Activated CD4-positive, alpha-beta memory T cell treated with anti-CD3 and anti-CD28 coated beads for 36 hours (primary cell): ENCODE data around the gene MAP3K9. TPM values are rescaled to one million over a fixed set of nuclear protein-coding genes. Genes with fewer than 3 reads are reported as not detected.

Experiments used
- CTCF ChIA-PET: fragments of 350-600 bp; sonication (Branson Sonifier 250); formaldehyde crosslinking; loops from one replicate; lab custom pipeline; 2021; ENCODE audit warnings: antibody characterized with exemption, inconsistent platforms; lab: Charles Lee
- POLR2A ChIA-PET: fragments of 350-600 bp; sonication (Branson Sonifier 250); formaldehyde crosslinking; loops from one replicate; lab custom pipeline; 2021; ENCODE audit warnings: antibody characterized with exemption; lab: Charles Lee
- DNase-seq: peaks from one replicate; pipeline ENCODE4 v3.0.0-alpha.2; 2020
- H3K27ac Mint-ChIP-seq: one replicate; pipeline ENCODE4 v1.8.0; 2021; ENCODE audit warnings: mixed read lengths
- H3K27me3 Mint-ChIP-seq: one replicate; pipeline ENCODE4 v1.8.0; 2021; ENCODE audit warnings: mixed read lengths
- H3K36me3 Mint-ChIP-seq: one replicate; pipeline ENCODE4 v1.8.0; 2021; ENCODE audit warnings: mixed read lengths
- H3K4me1 Mint-ChIP-seq: one replicate; pipeline ENCODE4 v1.8.0; 2021; ENCODE audit warnings: low read depth, mixed read lengths
- H3K4me3 Mint-ChIP-seq: one replicate; pipeline ENCODE4 v1.8.0; 2021; ENCODE audit warnings: mild to moderate bottlenecking, mixed read lengths
- H3K9me3 Mint-ChIP-seq: one replicate; pipeline ENCODE4 v1.8.0; 2021; ENCODE audit warnings: mixed read lengths
- intact Hi-C: fragments of 100-400 bp; cut with micrococcal nuclease; formaldehyde crosslinking; loops from one replicate; pipeline ENCODE4 v1.15.1; 2023
- total RNA-seq, 2 experiments: library from RNA; stranded (reverse); gene quantifications; one replicate each; pipeline ENCODE4 v1.2.3, GENCODE V29; 2021

MAP3K9 gene
- total RNA-seq, 2 experiments from 2014 or later, result 5.9 to 6.3 TPM

GRCh38 chr14:70779667-70780066 is 29.6 kb downstream of the MAP3K9 start:
- ChIA-PET POLR2A (no interaction called here), CTCF (no interaction called here)
- intact Hi-C loops, result no loop called here
- no peaks in the 10 kb centered on the region for H3K9me3 Mint-ChIP-seq
- no peak for DNase-seq
- no peak overlapping the region for H3K4me3 Mint-ChIP-seq
- H3K27me3 Mint-ChIP-seq, result no peaks in the 10 kb centered on the region
- no peaks in the 10 kb centered on the region for H3K36me3 Mint-ChIP-seq
- peaks cover 10% of the 10 kb centered on the region for H3K4me1 Mint-ChIP-seq
- no peak overlapping the region for H3K27ac Mint-ChIP-seq

GRCh38 chr14:70776197-70776596 is 33.1 kb downstream of the MAP3K9 start:
- ChIA-PET POLR2A (no interaction called here), CTCF (interaction anchor here (0.8 kb wide), 1 partner anchor 203 kb away, joined by 6 read pairs; no protein-coding TSS in a partner anchor)
- Mint-ChIP-seq H3K36me3 (no peaks in the 10 kb centered on the region), H3K4me1 (no peaks in the 10 kb centered on the region), H3K27me3 (no peaks in the 10 kb centered on the region), H3K4me3 (no peak overlapping the region), H3K27ac (no peak overlapping the region), H3K9me3 (no peaks in the 10 kb centered on the region)
- DNase-seq, result no peak
- intact Hi-C loops, result no loop called here

DNA sequence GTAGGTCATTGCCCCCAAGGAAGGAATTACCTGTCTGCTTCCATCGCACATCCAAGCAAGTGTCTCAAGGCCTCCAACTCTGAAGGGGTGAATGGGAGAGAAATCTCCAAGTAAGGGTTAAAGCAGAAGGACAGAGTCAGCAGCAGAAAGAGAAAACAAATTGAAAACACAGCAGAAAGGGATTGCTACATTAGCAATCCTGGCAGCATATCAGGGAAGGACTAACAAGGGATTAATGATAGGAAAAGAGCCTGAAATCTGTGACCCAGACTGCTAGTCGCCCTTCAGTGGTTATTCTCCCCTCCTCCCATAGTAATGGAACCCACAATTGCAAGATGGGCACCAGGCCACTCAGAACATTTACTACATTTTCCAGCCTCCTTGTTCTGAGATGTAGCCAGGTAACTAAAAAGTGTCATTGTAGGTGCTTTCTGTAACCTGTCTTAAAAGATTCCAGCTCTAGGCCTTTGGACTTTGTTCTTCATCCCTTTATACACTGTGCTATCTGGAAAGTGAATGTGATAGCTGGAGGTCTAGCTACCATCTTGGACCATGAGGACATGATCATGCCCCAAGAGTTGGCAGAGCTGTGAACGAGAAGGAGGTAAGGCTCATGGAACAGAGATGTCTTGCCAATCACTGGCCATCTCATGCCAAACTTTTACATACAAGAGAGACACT is 36.0 kb downstream of the MAP3K9 start:
- intact Hi-C loops, result no loop called here
- H3K27ac Mint-ChIP-seq, result no peak overlapping the region
- no peaks in the 10 kb centered on the region for H3K9me3 Mint-ChIP-seq
- no peak for DNase-seq
- no peaks in the 10 kb centered on the region for H3K27me3 Mint-ChIP-seq
- no peak overlapping the region for H3K4me3 Mint-ChIP-seq
- ChIA-PET POLR2A (no interaction called here), CTCF (interaction anchor here (0.7 kb wide), 1 partner anchor 1153 kb away, joined by 3 read pairs; no protein-coding TSS in a partner anchor)
- no peaks in the 10 kb centered on the region for H3K4me1 Mint-ChIP-seq
- H3K36me3 Mint-ChIP-seq, result no peaks in the 10 kb centered on the region

DNA sequence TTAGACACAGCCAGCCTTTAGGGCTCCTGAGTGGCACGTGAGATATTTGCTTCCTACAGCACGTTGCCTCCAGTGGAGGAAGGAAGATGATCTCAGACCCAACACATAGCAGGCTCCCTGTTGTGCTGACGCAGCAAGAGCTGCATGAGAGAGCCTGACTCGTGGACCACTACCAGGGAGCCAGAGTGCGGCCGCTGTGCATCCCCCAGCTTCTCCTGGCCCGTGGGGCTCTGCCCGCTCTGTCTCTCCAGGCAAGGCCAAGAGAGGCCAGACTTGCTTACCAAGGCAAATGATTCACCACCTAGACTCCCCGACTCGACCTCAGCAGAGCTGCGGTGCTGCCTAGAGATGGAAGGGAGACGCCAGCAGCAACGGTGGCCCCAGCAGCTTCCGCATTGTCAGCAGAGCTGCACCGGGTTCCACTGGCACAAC is 37.5 kb downstream of the MAP3K9 start:
- ChIA-PET POLR2A (no interaction called here), CTCF (no interaction called here)
- DNase-seq, result no peak
- no peak overlapping the region for H3K27ac Mint-ChIP-seq
- H3K4me3 Mint-ChIP-seq, result no peak overlapping the region
- H3K4me1 Mint-ChIP-seq, result no peaks in the 10 kb centered on the region
- no peaks in the 10 kb centered on the region for H3K27me3 Mint-ChIP-seq
- intact Hi-C loops, result no loop called here
- no peaks in the 10 kb centered on the region for H3K9me3 Mint-ChIP-seq
- H3K36me3 Mint-ChIP-seq, result no peaks in the 10 kb centered on the region

DNA sequence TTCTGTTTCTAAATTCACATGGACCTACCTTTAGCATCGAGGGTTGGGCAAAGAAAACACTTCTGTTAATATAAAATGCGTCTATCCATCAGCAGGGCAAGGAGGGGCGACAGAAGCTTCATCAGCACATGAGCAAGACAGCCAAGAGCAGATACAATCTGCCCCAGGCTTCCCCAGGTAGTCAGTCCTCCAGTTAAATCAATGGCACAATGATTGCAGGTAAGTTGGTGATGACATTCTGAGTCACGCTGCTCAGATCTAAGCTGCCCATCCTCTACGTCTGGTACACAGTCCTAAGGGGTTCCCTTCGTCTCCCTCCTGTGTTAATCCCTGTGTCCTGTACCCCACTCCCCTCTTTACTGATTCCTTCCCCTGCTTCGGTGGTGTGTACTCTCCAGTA is 38.8 kb downstream of the MAP3K9 start:
- H3K4me1 Mint-ChIP-seq, result no peaks in the 10 kb centered on the region
- intact Hi-C loops, result no loop called here
- ChIA-PET CTCF (no interaction called here), POLR2A (no interaction called here)
- H3K9me3 Mint-ChIP-seq, result no peaks in the 10 kb centered on the region
- no peaks in the 10 kb centered on the region for H3K27me3 Mint-ChIP-seq
- H3K27ac Mint-ChIP-seq, result no peak overlapping the region
- no peak for DNase-seq
- H3K4me3 Mint-ChIP-seq, result no peak overlapping the region
- H3K36me3 Mint-ChIP-seq, result no peaks in the 10 kb centered on the region

- Mint-ChIP-seq H3K9me3 (no peaks in the 10 kb centered on the region), H3K27me3 (no peaks in the 10 kb centered on the region), H3K27ac (no peak overlapping the region), H3K4me3 (no peak overlapping the region), H3K4me1 (no peaks in the 10 kb centered on the region), H3K36me3 (peaks cover 2% of the 10 kb centered on the region)
- intact Hi-C loops, result no loop called here
- DNase-seq, result no peak
- ChIA-PET CTCF (no interaction called here), POLR2A (no interaction called here)
These were observed 49.9 kb downstream of the MAP3K9 start for GRCh38 chr14:70759398-70759797.

- Mint-ChIP-seq H3K4me1 (no peaks in the 10 kb centered on the region), H3K36me3 (peaks cover 2% of the 10 kb centered on the region), H3K4me3 (no peak overlapping the region), H3K27ac (no peak overlapping the region), H3K9me3 (no peaks in the 10 kb centered on the region), H3K27me3 (no peaks in the 10 kb centered on the region)
- no peak for DNase-seq
- ChIA-PET CTCF (interaction anchor here (0.9 kb wide), 1 partner anchor 54 kb away, joined by 3 read pairs; the partner anchor contains the start of gene MAP3K9), POLR2A (no interaction called here)
- intact Hi-C loops, result no loop called here
These were observed 53.7 kb downstream of the MAP3K9 start for GRCh38 chr14:70755655-70756054.

DNA sequence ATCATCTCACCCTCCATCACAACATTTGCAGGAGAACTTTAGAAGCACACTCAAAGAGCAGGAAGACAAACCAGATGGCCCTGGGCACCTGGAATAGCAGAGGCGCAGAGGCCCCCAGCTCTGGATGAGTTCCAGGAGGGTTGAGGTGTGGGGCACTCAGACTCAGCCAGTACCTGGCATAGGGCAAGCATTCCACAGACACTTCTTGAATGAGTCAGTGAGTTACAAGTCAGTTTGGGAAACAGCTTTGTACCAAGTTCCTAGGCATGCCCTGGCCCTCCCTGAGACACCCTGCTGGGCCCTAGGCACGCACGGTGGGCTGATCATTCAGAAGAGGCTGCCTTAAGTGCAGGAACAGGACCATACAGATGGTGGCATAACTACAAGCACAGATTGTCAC is 54.3 kb downstream of the MAP3K9 start:
- POLR2A ChIA-PET, result no interaction called here
- Mint-ChIP-seq H3K27me3 (no peaks in the 10 kb centered on the region), H3K4me3 (no peak overlapping the region), H3K36me3 (peaks cover 2% of the 10 kb centered on the region), H3K9me3 (no peaks in the 10 kb centered on the region), H3K27ac (no peak overlapping the region), H3K4me1 (no peaks in the 10 kb centered on the region)
- CTCF ChIA-PET, result interaction anchor here (0.9 kb wide), 1 partner anchor 54 kb away, joined by 3 read pairs; the partner anchor contains the start of gene MAP3K9
- intact Hi-C loops, result no loop called here
- DNase-seq, result no peak

GRCh38 chr14:70753518-70753953 is 55.8 kb downstream of the MAP3K9 start:
- DNase-seq, result no peak
- Mint-ChIP-seq H3K27me3 (no peaks in the 10 kb centered on the region), H3K27ac (no peak overlapping the region), H3K36me3 (peaks cover 6% of the 10 kb centered on the region), H3K4me3 (no peak overlapping the region), H3K4me1 (no peaks in the 10 kb centered on the region), H3K9me3 (no peaks in the 10 kb centered on the region)
- CTCF ChIA-PET, result interaction anchor here (0.8 kb wide), 1 partner anchor 39 kb away, joined by 3 read pairs; no protein-coding TSS in a partner anchor
- intact Hi-C loops, result no loop called here
- POLR2A ChIA-PET, result no interaction called here

DNA sequence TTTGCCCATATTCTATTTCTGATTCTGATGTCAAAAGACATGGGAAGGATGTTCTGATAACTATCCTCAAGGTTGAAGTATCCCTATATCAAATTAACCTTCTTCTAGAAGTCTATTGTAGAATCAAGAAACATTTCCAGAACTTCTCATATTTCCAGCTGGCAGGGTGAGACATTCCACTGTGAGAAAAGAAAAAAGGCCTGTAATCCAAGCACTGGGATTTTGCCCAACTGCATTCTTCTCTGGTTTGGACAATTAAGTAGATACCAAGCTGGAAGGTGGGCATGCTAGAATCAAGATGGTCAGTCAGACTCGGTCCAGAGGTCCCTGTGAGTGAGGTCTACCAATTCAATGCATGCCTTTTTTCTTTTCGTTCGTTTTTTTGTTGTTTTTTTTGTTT is 60.9 kb downstream of the MAP3K9 start:
- no peaks in the 10 kb centered on the region for H3K27me3 Mint-ChIP-seq
- no peak overlapping the region for H3K27ac Mint-ChIP-seq
- no peak for DNase-seq
- H3K4me1 Mint-ChIP-seq, result no peaks in the 10 kb centered on the region
- peaks cover 14% of the 10 kb centered on the region for H3K36me3 Mint-ChIP-seq
- peaks cover 4% of the 10 kb centered on the region for H3K9me3 Mint-ChIP-seq
- H3K4me3 Mint-ChIP-seq, result no peak overlapping the region
- ChIA-PET POLR2A (no interaction called here), CTCF (no interaction called here)
- intact Hi-C loops, result no loop called here

GRCh38 chr14:70744641-70745040 is 64.7 kb downstream of the MAP3K9 start:
- ChIA-PET POLR2A (no interaction called here), CTCF (no interaction called here)
- Mint-ChIP-seq H3K9me3 (peaks cover 4% of the 10 kb centered on the region), H3K4me1 (no peaks in the 10 kb centered on the region), H3K4me3 (no peak overlapping the region), H3K27ac (no peak overlapping the region), H3K36me3 (peaks cover 18% of the 10 kb centered on the region), H3K27me3 (no peaks in the 10 kb centered on the region)
- intact Hi-C loops, result no loop called here
- no peak for DNase-seq

DNA sequence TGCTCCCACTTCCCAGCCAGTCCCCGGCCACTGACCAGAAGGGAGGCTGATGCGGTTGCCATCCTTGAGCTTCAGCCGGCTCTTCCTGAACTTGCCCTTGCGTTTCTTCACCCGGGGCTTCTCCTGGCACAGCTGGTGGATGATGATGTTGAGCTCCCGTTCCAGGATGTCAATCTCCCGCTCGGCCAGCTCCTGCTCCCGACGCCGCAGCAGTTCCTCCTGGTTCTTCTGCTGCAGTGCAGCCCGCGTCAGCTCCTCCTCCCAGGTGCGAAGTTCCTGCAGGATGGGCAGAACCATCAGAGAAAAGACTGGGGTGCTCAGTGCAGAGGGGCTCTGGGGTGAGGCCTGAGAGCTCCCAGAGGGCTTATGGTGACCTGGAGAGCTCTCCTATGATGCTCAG is 67.0 kb downstream of the MAP3K9 start:
- ChIA-PET POLR2A (no interaction called here), CTCF (no interaction called here)
- Mint-ChIP-seq H3K27me3 (no peaks in the 10 kb centered on the region), H3K4me1 (no peaks in the 10 kb centered on the region), H3K9me3 (peaks cover under 1% of the 10 kb centered on the region), H3K36me3 (peaks cover 13% of the 10 kb centered on the region), H3K4me3 (no peak overlapping the region), H3K27ac (no peak overlapping the region)
- intact Hi-C loops, result no loop called here
- no peak for DNase-seq

DNA sequence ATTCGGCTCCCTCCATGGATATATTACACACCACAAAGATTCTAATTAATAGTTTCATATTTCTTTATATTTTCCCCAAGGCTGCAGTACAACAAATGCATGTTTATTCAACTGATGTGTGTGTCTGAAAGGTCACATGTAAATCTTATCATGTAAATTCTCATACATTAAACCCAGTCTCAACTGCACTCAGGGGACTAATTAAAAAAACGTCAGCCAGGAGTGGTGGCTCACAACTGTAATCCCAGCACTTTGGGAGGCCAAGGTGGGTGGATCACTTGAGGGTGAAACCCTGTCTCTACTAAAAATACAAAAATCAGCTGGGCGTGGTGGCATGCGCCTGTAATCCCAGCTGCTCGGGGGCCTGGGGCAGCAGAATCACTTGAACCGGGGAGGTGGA is 67.8 kb downstream of the MAP3K9 start:
- CTCF ChIA-PET, result no interaction called here
- no peak for DNase-seq
- no peak overlapping the region for H3K4me3 Mint-ChIP-seq
- POLR2A ChIA-PET, result no interaction called here
- H3K27me3 Mint-ChIP-seq, result no peaks in the 10 kb centered on the region
- H3K9me3 Mint-ChIP-seq, result no peaks in the 10 kb centered on the region
- no peak overlapping the region for H3K27ac Mint-ChIP-seq
- H3K4me1 Mint-ChIP-seq, result no peaks in the 10 kb centered on the region
- intact Hi-C loops, result no loop called here
- H3K36me3 Mint-ChIP-seq, result peaks cover 11% of the 10 kb centered on the region
